OCI-LY1 (cell line): ENCODE data around the gene DEGS1.

Experiments
- EZH2 ChIP-seq: fragments of 200-600 bp; sonication (generic), shearing (Covaris generic); IDR thresholded peaks from 2 replicates; pipeline ENCODE4 v1.8.0; 2017; ENCODE audit warnings: borderline replicate concordance, mixed run types, mild to moderate bottlenecking, antibody characterized with exemption, low read length, moderate library complexity, mixed read lengths
- TF ChIP-seq, protein P1 (sequence below): fragments of 200-600 bp; sonication (generic), shearing (Covaris generic); IDR thresholded peaks from 2 replicates; pipeline ENCODE4 v1.5.1; 2017; ENCODE audit warnings: mild to moderate bottlenecking, antibody characterized with exemption, low read length, moderate library complexity, mixed read lengths

DNA sequence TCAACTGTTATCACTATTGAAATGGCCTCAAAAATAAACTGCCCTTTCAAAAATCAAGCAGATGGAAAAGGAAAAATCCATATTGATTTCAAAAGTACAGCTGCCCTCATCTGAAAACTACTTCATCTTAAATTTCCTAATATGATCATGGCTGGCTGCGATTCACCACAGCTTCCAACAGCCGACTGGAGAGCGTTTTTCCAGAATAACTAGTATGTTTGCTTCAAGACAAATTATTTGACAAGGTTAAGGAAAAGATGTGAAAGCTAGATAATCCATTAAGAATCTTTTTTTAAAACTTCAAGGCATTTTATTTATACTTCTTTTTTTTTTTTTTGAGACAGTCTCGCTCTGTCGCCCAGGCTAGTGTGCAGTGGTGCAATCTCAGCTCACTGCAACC lies 4.1 kb upstream of the DEGS1 start:
- TF ChIP-seq, protein P1, sequence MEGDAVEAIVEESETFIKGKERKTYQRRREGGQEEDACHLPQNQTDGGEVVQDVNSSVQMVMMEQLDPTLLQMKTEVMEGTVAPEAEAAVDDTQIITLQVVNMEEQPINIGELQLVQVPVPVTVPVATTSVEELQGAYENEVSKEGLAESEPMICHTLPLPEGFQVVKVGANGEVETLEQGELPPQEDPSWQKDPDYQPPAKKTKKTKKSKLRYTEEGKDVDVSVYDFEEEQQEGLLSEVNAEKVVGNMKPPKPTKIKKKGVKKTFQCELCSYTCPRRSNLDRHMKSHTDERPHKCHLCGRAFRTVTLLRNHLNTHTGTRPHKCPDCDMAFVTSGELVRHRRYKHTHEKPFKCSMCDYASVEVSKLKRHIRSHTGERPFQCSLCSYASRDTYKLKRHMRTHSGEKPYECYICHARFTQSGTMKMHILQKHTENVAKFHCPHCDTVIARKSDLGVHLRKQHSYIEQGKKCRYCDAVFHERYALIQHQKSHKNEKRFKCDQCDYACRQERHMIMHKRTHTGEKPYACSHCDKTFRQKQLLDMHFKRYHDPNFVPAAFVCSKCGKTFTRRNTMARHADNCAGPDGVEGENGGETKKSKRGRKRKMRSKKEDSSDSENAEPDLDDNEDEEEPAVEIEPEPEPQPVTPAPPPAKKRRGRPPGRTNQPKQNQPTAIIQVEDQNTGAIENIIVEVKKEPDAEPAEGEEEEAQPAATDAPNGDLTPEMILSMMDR: no peak
- no peak for TF ChIP-seq EZH2
